WTC11 (cell line): Measurements from ENCODE around the gene CPEB3. TPM values are rescaled to one million over a fixed set of nuclear protein-coding genes. Genes with fewer than 3 reads are reported as not detected.

Experiments
- ATAC-seq: fragments of 200-7000 bp; cut with Tn5 transposase; 2 replicates; pipeline ENCODE4 v1.10.0; 2021; ENCODE audit warnings: mild to moderate bottlenecking, moderate library complexity
- CTCF ChIA-PET: fragments of 300-600 bp; sonication (Branson Sonifier 250); formaldehyde crosslinking; loops from one replicate; lab custom pipeline; 2021; ENCODE audit warnings: antibody characterized with exemption; lab: Charles Lee
- POLR2A ChIA-PET: fragments of 350-600 bp; sonication (Branson Sonifier 250); formaldehyde crosslinking; loops from one replicate; lab custom pipeline; 2021; ENCODE audit warnings: antibody characterized with exemption; lab: Charles Lee
- DNase-seq: peaks from one replicate; pipeline ENCODE4 v3.0.0; 2021; ENCODE audit warnings: low spot score
- H3K27ac Mint-ChIP-seq: 2 replicates; pipeline ENCODE4 v1.8.0; 2021; ENCODE audit warnings: mixed read lengths
- H3K27me3 Mint-ChIP-seq: 2 replicates; pipeline ENCODE4 v1.8.0; 2021; ENCODE audit warnings: low read depth, mild to moderate bottlenecking, moderate library complexity, mixed read lengths
- H3K36me3 Mint-ChIP-seq: 2 replicates; pipeline ENCODE4 v1.8.0; 2021; ENCODE audit warnings: mixed read lengths
- H3K4me1 Mint-ChIP-seq: 2 replicates; pipeline ENCODE4 v1.8.0; 2022; ENCODE audit warnings: mixed read lengths
- H3K4me3 Mint-ChIP-seq: 2 replicates; pipeline ENCODE4 v1.8.0; 2021; ENCODE audit warnings: mild to moderate bottlenecking, moderate library complexity, mixed read lengths
- H3K9me3 Mint-ChIP-seq: 2 replicates; pipeline ENCODE4 v1.8.0; 2021; ENCODE audit warnings: mixed read lengths
- ATF3 ChIP-seq: sonication (generic); formaldehyde crosslinking; conservative IDR thresholded peaks from 2 replicates; pipeline ENCODE4 v1.8.1; 2022; ENCODE audit warnings: mild to moderate bottlenecking, missing genetic modification reagents
- CBFB ChIP-seq: sonication (generic); formaldehyde crosslinking; IDR thresholded peaks from 2 replicates; pipeline ENCODE4 v1.8.1; 2022; ENCODE audit warnings: mild to moderate bottlenecking, low read depth, missing genetic modification reagents
- ERG ChIP-seq: fragments of 250-450 bp; sonication (Bioruptor Pico); IDR thresholded peaks from 2 replicates; pipeline ENCODE4 v1.8.0; 2021; ENCODE audit warnings: mild to moderate bottlenecking
- HMGA2 ChIP-seq: fragments of 250-450 bp; sonication (Bioruptor Pico); IDR thresholded peaks from 2 replicates; pipeline ENCODE4 v1.4.0; 2021; ENCODE audit warnings: mild to moderate bottlenecking, moderate library complexity
- MYBL2 ChIP-seq: sonication (generic); formaldehyde crosslinking; IDR thresholded peaks from 2 replicates; pipeline ENCODE4 v1.8.1; 2023; ENCODE audit warnings: mild to moderate bottlenecking, moderate library complexity, missing genetic modification reagents
- NR1H2 ChIP-seq: sonication (generic); formaldehyde crosslinking; IDR thresholded peaks from 2 replicates; pipeline ENCODE4 v1.9.0; 2021; ENCODE audit warnings: mild to moderate bottlenecking, moderate library complexity, missing genetic modification reagents
- RELA ChIP-seq: sonication (generic); formaldehyde crosslinking; IDR thresholded peaks from 2 replicates; pipeline ENCODE4 v1.8.1; 2022; ENCODE audit warnings: missing genetic modification reagents, mild to moderate bottlenecking, borderline replicate concordance
- SP1 ChIP-seq: sonication (generic); formaldehyde crosslinking; conservative IDR thresholded peaks from 2 replicates; pipeline ENCODE4 v1.8.1; 2022; ENCODE audit warnings: missing genetic modification reagents
- ZNF425 ChIP-seq: fragments of 250-450 bp; sonication (Bioruptor Pico); conservative IDR thresholded peaks from 2 replicates; pipeline ENCODE4 v1.9.0; 2021; ENCODE audit warnings: mild to moderate bottlenecking
- total RNA-seq: library from RNA; stranded (reverse); gene quantifications from 3 replicates; pipeline ENCODE4 v1.2.3, GENCODE V29; 2021
- TF ChIP-seq, protein P1 (sequence below): sonication (generic); formaldehyde crosslinking; IDR thresholded peaks from 2 replicates; pipeline ENCODE4 v1.8.1; 2023; ENCODE audit warnings: mild to moderate bottlenecking, missing genetic modification reagents, moderate library complexity
- TF ChIP-seq, protein P2 (sequence below): sonication (generic); formaldehyde crosslinking; IDR thresholded peaks from 2 replicates; pipeline ENCODE4 v1.8.1; 2023; ENCODE audit warnings: mild to moderate bottlenecking, missing genetic modification reagents, moderate library complexity
- TF ChIP-seq, protein P3 (sequence below): fragments of 250-450 bp; sonication (Bioruptor Pico); IDR thresholded peaks from 2 replicates; pipeline ENCODE4 v1.9.0; 2021; ENCODE audit warnings: mild to moderate bottlenecking, borderline replicate concordance
- TF ChIP-seq, protein P4 (sequence below): sonication (generic); formaldehyde crosslinking; IDR thresholded peaks from 2 replicates; pipeline ENCODE4 v1.8.0; 2022; ENCODE audit warnings: mild to moderate bottlenecking, missing genetic modification reagents
- TF ChIP-seq, protein P5 (sequence below): sonication (generic); formaldehyde crosslinking; IDR thresholded peaks from 2 replicates; pipeline ENCODE4 v1.8.1; 2022; ENCODE audit warnings: mild to moderate bottlenecking, moderate library complexity, missing genetic modification reagents

The CPEB3 gene
- total RNA-seq, 1 experiment from 2014 or later = 2.4 TPM

DNA sequence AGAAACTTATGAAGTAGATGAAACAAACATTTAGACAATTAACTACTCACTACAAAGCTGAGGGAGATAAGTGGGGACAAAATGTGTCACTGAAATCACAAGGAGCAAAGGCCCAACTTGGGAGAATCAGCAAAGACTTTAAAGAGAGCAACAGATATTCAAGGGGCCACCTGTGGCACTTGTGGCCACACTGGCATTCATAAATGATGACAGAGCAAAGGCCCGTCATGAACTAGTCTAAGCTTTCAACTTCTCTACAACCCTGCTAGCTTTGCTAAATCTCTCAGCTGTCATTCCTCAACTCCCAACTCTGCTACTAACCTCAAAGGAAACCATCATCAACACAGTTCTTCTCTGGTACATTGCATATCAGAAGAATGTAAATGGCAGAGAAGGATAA, 178.4 kb downstream of the CPEB3 start (continued):
- TF ChIP-seq MYBL2 (CRISPR knock-in tag) = no peak
- no peak for TF ChIP-seq ERG (CRISPR knock-in tag)

GRCh38 chr10:92111336-92111939, 179.4 kb downstream of the CPEB3 start:
- ATAC-seq (no peak), DNase-seq (no peak)
- no peak overlapping the region for H3K27ac Mint-ChIP-seq
- no peaks in the 10 kb centered on the region for H3K36me3 Mint-ChIP-seq
- no peaks in the 10 kb centered on the region for H3K9me3 Mint-ChIP-seq
- TF ChIP-seq, protein P1, sequence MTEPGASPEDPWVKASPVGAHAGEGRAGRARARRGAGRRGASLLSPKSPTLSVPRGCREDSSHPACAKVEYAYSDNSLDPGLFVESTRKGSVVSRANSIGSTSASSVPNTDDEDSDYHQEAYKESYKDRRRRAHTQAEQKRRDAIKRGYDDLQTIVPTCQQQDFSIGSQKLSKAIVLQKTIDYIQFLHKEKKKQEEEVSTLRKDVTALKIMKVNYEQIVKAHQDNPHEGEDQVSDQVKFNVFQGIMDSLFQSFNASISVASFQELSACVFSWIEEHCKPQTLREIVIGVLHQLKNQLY (CRISPR knock-in tag) = no peak
- TF ChIP-seq NR1H2 (CRISPR knock-in tag) = no peak
- TF ChIP-seq RELA = no peak
- TF ChIP-seq, protein P2, sequence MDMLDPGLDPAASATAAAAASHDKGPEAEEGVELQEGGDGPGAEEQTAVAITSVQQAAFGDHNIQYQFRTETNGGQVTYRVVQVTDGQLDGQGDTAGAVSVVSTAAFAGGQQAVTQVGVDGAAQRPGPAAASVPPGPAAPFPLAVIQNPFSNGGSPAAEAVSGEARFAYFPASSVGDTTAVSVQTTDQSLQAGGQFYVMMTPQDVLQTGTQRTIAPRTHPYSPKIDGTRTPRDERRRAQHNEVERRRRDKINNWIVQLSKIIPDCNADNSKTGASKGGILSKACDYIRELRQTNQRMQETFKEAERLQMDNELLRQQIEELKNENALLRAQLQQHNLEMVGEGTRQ = no peak
- TF ChIP-seq, protein P3, sequence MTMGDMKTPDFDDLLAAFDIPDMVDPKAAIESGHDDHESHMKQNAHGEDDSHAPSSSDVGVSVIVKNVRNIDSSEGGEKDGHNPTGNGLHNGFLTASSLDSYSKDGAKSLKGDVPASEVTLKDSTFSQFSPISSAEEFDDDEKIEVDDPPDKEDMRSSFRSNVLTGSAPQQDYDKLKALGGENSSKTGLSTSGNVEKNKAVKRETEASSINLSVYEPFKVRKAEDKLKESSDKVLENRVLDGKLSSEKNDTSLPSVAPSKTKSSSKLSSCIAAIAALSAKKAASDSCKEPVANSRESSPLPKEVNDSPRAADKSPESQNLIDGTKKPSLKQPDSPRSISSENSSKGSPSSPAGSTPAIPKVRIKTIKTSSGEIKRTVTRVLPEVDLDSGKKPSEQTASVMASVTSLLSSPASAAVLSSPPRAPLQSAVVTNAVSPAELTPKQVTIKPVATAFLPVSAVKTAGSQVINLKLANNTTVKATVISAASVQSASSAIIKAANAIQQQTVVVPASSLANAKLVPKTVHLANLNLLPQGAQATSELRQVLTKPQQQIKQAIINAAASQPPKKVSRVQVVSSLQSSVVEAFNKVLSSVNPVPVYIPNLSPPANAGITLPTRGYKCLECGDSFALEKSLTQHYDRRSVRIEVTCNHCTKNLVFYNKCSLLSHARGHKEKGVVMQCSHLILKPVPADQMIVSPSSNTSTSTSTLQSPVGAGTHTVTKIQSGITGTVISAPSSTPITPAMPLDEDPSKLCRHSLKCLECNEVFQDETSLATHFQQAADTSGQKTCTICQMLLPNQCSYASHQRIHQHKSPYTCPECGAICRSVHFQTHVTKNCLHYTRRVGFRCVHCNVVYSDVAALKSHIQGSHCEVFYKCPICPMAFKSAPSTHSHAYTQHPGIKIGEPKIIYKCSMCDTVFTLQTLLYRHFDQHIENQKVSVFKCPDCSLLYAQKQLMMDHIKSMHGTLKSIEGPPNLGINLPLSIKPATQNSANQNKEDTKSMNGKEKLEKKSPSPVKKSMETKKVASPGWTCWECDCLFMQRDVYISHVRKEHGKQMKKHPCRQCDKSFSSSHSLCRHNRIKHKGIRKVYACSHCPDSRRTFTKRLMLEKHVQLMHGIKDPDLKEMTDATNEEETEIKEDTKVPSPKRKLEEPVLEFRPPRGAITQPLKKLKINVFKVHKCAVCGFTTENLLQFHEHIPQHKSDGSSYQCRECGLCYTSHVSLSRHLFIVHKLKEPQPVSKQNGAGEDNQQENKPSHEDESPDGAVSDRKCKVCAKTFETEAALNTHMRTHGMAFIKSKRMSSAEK (CRISPR knock-in tag) = no peak
- TF ChIP-seq ERG (CRISPR knock-in tag) = no peak
- TF ChIP-seq SP1 (CRISPR knock-in tag) = no peak
- TF ChIP-seq, protein P4, sequence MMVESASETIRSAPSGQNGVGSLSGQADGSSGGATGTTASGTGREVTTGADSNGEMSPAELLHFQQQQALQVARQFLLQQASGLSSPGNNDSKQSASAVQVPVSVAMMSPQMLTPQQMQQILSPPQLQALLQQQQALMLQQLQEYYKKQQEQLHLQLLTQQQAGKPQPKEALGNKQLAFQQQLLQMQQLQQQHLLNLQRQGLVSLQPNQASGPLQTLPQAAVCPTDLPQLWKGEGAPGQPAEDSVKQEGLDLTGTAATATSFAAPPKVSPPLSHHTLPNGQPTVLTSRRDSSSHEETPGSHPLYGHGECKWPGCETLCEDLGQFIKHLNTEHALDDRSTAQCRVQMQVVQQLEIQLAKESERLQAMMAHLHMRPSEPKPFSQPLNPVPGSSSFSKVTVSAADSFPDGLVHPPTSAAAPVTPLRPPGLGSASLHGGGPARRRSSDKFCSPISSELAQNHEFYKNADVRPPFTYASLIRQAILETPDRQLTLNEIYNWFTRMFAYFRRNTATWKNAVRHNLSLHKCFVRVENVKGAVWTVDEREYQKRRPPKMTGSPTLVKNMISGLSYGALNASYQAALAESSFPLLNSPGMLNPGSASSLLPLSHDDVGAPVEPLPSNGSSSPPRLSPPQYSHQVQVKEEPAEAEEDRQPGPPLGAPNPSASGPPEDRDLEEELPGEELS (CRISPR knock-in tag) = no peak
- no peak for TF ChIP-seq CBFB (CRISPR knock-in tag)
- no peak for TF ChIP-seq ATF3 (CRISPR knock-in tag)
- no peak for TF ChIP-seq ZNF425
- TF ChIP-seq, protein P5, sequence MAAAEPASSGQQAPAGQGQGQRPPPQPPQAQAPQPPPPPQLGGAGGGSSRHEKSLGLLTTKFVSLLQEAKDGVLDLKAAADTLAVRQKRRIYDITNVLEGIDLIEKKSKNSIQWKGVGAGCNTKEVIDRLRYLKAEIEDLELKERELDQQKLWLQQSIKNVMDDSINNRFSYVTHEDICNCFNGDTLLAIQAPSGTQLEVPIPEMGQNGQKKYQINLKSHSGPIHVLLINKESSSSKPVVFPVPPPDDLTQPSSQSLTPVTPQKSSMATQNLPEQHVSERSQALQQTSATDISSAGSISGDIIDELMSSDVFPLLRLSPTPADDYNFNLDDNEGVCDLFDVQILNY (CRISPR knock-in tag) = no peak
- no peak for TF ChIP-seq HMGA2 (CRISPR knock-in tag)
- POLR2A ChIA-PET = no interaction called here
- H3K4me3 Mint-ChIP-seq = no peak overlapping the region
- H3K4me1 Mint-ChIP-seq = no peaks in the 10 kb centered on the region
- no peaks in the 10 kb centered on the region for H3K27me3 Mint-ChIP-seq
- CTCF ChIA-PET = no interaction called here
